Measurements from ENCODE around the gene ADCY3. TPM values are rescaled to one million over a fixed set of nuclear protein-coding genes. Genes with fewer than 3 reads are reported as not detected.

The ADCY3 gene
- total and polyA plus RNA-seq, 2 experiments from 2014 or later = 9.1 to 47.4 TPM

DNA sequence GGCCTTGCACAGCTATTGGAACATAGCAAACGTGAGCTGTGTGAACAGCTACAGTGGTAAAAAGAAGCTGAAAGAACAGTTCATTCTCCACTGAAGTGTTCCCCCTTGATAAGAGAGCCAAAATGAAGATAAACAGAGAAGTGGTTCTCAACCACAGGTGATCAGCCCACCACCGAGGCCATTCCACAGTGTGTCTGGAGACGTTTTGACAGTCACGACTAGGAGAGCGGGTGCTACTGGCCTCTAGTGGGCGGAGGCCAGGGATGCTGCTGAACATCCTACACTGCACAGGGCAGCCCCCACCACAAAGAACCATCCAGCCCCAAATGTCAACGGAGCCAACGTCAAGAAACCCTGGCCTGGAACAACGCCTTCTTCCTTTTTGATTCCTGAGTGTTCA lies 38.4 kb downstream of the ADCY3 start:
- Histone ChIP-seq H3K79me2 (ENCODE audit: insufficient read depth) (peaks cover 4% of the 10 kb centered on the region; the same call in 1 of the 2 replicates), H3K4me1 (ENCODE audit: insufficient read depth) (peaks cover 12% of the 10 kb centered on the region), H3K4me2 (ENCODE audit: unreplicated experiment) (no peak overlapping the region), H3K9me3 (ENCODE audit: low read depth) (no peaks in the 10 kb centered on the region), H2AFZ (no peak overlapping the region), H3F3A (ENCODE audit: insufficient read depth) (0 out of 2 replicates have a peak, but pooled peaks cover 9% of the 10 kb centered on the region), H3K36me3 (ENCODE audit: low read depth) (no peaks in the 10 kb centered on the region), H3K9me2 (ENCODE audit: insufficient read depth) (no peaks in the 10 kb centered on the region), H3K9ac (no peak overlapping the region), H3K4me3 (no peak overlapping the region), H4K20me1 (ENCODE audit: insufficient read depth) (no peaks in the 10 kb centered on the region), H3K27ac (no peak overlapping the region), H3K27me3 (replicated peaks; ENCODE audit: insufficient read depth) (no peaks in the 10 kb centered on the region)
- in situ Hi-C loops (cut with MboI) = no loop called here
- 84 to 85% methylated on average over 9 of the region's 9 CpGs for WGBS, 2 experiments (ENCODE audit: low coverage in 1 of 2, low lambda C conversion rate in 2 of 2, missing lambda C conversion rate in 2 of 2)
- TF ChIP-seq EZH2phosphoT487 (IDR thresholded peaks at IDR 0.05; ENCODE audit: insufficient read depth, low read depth) (no peak), EZH2 (IDR thresholded peaks at IDR 0.05; ENCODE audit: insufficient read depth, poor library complexity, severe bottlenecking) (no peak)
- no peak for DNase-seq

DNA sequence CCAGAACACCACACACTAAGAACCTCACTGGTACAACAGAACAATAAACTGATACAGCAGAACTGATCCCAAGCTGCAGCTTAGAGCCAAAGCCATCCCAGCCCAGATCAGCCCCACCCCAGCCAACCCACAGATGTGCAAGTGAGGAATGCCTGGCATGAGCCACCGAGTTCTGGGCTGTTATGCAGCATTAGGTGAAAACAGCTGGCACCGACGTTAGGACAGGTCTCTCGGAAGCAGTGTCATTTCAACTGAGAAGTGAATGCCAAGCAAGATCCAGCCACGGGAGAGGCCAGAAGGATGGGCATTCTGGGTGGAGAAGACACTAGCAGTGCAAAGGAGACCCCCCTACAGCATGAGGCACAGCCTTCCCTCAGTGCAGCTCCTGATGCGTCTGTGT lies 38.9 kb downstream of the ADCY3 start:
- no peaks in the 10 kb centered on the region for H4K20me1 ChIP-seq (ENCODE audit: insufficient read depth)
- no peak overlapping the region for H3K4me3 ChIP-seq
- no peaks in the 10 kb centered on the region for H3K36me3 ChIP-seq (ENCODE audit: low read depth)
- no peaks in the 10 kb centered on the region for H3K27me3 ChIP-seq (replicated peaks; ENCODE audit: insufficient read depth)
- DNase-seq = no peak
- no peak overlapping the region for H2AFZ ChIP-seq
- 75 to 84% methylated on average over 6 of the region's 6 CpGs for WGBS, 2 experiments (ENCODE audit: low coverage in 1 of 2, low lambda C conversion rate in 2 of 2, missing lambda C conversion rate in 2 of 2)
- no peak overlapping the region for H3K9ac ChIP-seq
- H3K9me3 ChIP-seq (ENCODE audit: low read depth) = no peaks in the 10 kb centered on the region
- H3K9me2 ChIP-seq (ENCODE audit: insufficient read depth) = no peaks in the 10 kb centered on the region
- in situ Hi-C loops (cut with MboI) = no loop called here
- no peak overlapping the region for H3K4me2 ChIP-seq (ENCODE audit: unreplicated experiment)
- TF ChIP-seq EZH2 (IDR thresholded peaks at IDR 0.05; ENCODE audit: insufficient read depth, poor library complexity, severe bottlenecking) (no peak), EZH2phosphoT487 (IDR thresholded peaks at IDR 0.05; ENCODE audit: insufficient read depth, low read depth) (no peak)
- no peak overlapping the region for H3K27ac ChIP-seq
- H3K4me1 ChIP-seq (ENCODE audit: insufficient read depth) = peaks cover 12% of the 10 kb centered on the region
- H3K79me2 ChIP-seq (ENCODE audit: insufficient read depth) = peaks cover 4% of the 10 kb centered on the region; the same call in 1 of the 2 replicates
- 0 out of 2 replicates have a peak, but pooled peaks cover 9% of the 10 kb centered on the region for H3F3A ChIP-seq (ENCODE audit: insufficient read depth)

DNA sequence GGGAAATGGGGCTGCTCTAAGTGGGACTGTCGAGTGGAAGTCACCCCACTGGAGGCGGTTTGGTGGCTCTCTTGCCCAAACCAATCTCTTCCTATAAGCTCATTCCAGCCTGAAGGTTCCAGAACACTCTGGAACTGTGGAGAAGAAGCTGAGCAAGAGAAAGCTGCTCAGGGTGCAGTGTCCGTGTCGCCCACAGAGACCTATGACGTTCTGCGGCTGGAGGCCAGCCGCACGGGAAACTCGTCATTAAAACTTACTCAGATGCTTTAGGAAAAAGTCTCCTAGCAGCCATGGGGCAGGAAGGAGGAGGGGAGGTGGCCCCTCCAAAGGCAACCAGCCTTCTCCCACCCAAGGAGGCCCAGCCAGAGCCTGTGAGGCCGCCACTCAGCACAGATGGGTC lies 41.7 kb downstream of the ADCY3 start:
- DNase-seq = no peak
- Histone ChIP-seq H3K9ac (no peak overlapping the region), H3F3A (ENCODE audit: insufficient read depth) (0 out of 2 replicates have a peak, but pooled peaks cover 9% of the 10 kb centered on the region), H3K4me3 (no peak overlapping the region), H3K9me3 (ENCODE audit: low read depth) (no peaks in the 10 kb centered on the region), H4K20me1 (ENCODE audit: insufficient read depth) (no peaks in the 10 kb centered on the region), H3K36me3 (ENCODE audit: low read depth) (no peaks in the 10 kb centered on the region), H3K27ac (no peak overlapping the region), H3K4me1 (ENCODE audit: insufficient read depth) (peaks cover 5% of the 10 kb centered on the region; the same call in 1 of the 2 replicates), H3K79me2 (ENCODE audit: insufficient read depth) (peaks cover 4% of the 10 kb centered on the region; the same call in 1 of the 2 replicates), H2AFZ (no peak overlapping the region), H3K27me3 (replicated peaks; ENCODE audit: insufficient read depth) (no peaks in the 10 kb centered on the region), H3K9me2 (ENCODE audit: insufficient read depth) (no peaks in the 10 kb centered on the region), H3K4me2 (ENCODE audit: unreplicated experiment) (no peak overlapping the region)
- TF ChIP-seq EZH2 (IDR thresholded peaks at IDR 0.05; ENCODE audit: insufficient read depth, poor library complexity, severe bottlenecking) (no peak), EZH2phosphoT487 (IDR thresholded peaks at IDR 0.05; ENCODE audit: insufficient read depth, low read depth) (no peak)
- 97 to 100% methylated on average over 10 of the region's 10 CpGs for WGBS, 2 experiments (ENCODE audit: low coverage in 1 of 2, low lambda C conversion rate in 2 of 2, missing lambda C conversion rate in 2 of 2)
- in situ Hi-C loops (cut with MboI) = no loop called here

DNA sequence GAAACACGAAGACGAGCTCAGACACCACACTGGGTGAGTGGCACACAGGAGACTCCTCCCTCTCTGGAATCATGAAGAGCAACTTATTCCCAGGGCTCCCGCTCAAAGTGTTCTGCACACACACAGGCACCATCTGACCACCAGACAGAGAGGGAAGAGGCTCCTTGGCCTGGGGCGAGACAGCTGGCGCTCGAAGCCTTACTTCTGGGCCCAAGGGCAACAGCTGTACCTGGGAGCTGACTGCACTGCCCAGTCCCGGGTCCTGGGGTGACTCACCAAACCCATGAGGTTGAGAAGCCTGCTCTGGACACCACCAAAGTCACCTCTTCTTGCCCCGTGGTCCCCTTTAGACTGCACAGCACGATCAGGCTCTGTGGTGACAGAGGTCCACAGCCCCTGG lies 42.4 kb downstream of the ADCY3 start:
- H3K4me3 ChIP-seq = no peak overlapping the region
- no peak for DNase-seq
- 0 out of 2 replicates have a peak, but pooled peaks cover 8% of the 10 kb centered on the region for H3F3A ChIP-seq (ENCODE audit: insufficient read depth)
- H3K79me2 ChIP-seq (ENCODE audit: insufficient read depth) = peaks cover 4% of the 10 kb centered on the region; the same call in 1 of the 2 replicates
- H3K9ac ChIP-seq = no peak overlapping the region
- no peaks in the 10 kb centered on the region for H3K27me3 ChIP-seq (replicated peaks; ENCODE audit: insufficient read depth)
- H3K9me2 ChIP-seq (ENCODE audit: insufficient read depth) = no peaks in the 10 kb centered on the region
- WGBS, 2 experiments (ENCODE audit: low coverage in 1 of 2, low lambda C conversion rate in 2 of 2, missing lambda C conversion rate in 2 of 2) = 84 to 86% methylated on average over 9 of the region's 9 CpGs
- peaks cover 5% of the 10 kb centered on the region; the same call in 1 of the 2 replicates for H3K4me1 ChIP-seq (ENCODE audit: insufficient read depth)
- TF ChIP-seq EZH2 (IDR thresholded peaks at IDR 0.05; ENCODE audit: insufficient read depth, poor library complexity, severe bottlenecking) (no peak), EZH2phosphoT487 (IDR thresholded peaks at IDR 0.05; ENCODE audit: insufficient read depth, low read depth) (no peak)
- H3K27ac ChIP-seq = no peak overlapping the region
- no peaks in the 10 kb centered on the region for H3K36me3 ChIP-seq (ENCODE audit: low read depth)
- no peaks in the 10 kb centered on the region for H4K20me1 ChIP-seq (ENCODE audit: insufficient read depth)
- no peak overlapping the region for H3K4me2 ChIP-seq (ENCODE audit: unreplicated experiment)
- in situ Hi-C loops (cut with MboI) = no loop called here
- H3K9me3 ChIP-seq (ENCODE audit: low read depth) = no peaks in the 10 kb centered on the region
- no peak overlapping the region for H2AFZ ChIP-seq

Measured in GM23248 (cell line).